HCT116 (cell line): ENCODE data around the gene CYBB.

Experiments used
- ELF1 ChIP-seq: IDR thresholded peaks from 2 replicates; pipeline ENCODE4 v1.6.1; 2012; ENCODE audit warnings: low read depth, borderline replicate concordance
- POLR2A ChIP-seq: IDR thresholded peaks from 2 replicates; pipeline ENCODE4 v1.7.0; 2011; ENCODE audit warnings: borderline replicate concordance; ENCODE audit not compliant: insufficient read depth, insufficient read length; ENCODE audit errors: extremely low read depth
- RAD21 ChIP-seq: IDR thresholded peaks from 2 replicates; pipeline ENCODE4 v1.6.1; 2012; ENCODE audit warnings: low read depth, mild to moderate bottlenecking
- SRF ChIP-seq: IDR thresholded peaks from 2 replicates; pipeline ENCODE4 v1.6.1; 2012; ENCODE audit warnings: low read depth
- TCF7L2 ChIP-seq: IDR thresholded peaks from 2 replicates; pipeline ENCODE4 v1.7.0; 2011; ENCODE audit warnings: borderline replicate concordance, inconsistent platforms; ENCODE audit not compliant: insufficient read depth, insufficient read length; ENCODE audit errors: extremely low read depth
- ZNF274 ChIP-seq: fragments of 200-500 bp; sonication (Bioruptor generic); IDR thresholded peaks from 2 replicates; pipeline ENCODE4 v1.6.1; 2014; ENCODE audit warnings: mild to moderate bottlenecking, low read depth, low read length, inconsistent platforms
- TF ChIP-seq, protein P1 (sequence below): IDR thresholded peaks from 2 replicates; pipeline ENCODE4 v1.6.1; 2012; ENCODE audit warnings: low read depth
- TF ChIP-seq, protein P2 (sequence below), 3 experiments: fragments of 200-600 bp in 1 of 3; sonication (generic) in 1 of 3; IDR thresholded peaks in 2 of 3; conservative IDR thresholded peaks in 1 of 3; 2 replicates each; pipeline ENCODE4 v1.5.1; 2012 to 2017; ENCODE audit warnings: low read depth in 2 of 3, low read length in 2 of 3, antibody characterized with exemption in 1 of 3, borderline replicate concordance in 1 of 3, control low read depth in 1 of 3, mild to moderate bottlenecking in 1 of 3, mixed read lengths in 1 of 3, mixed run types in 1 of 3, moderate library complexity in 1 of 3; ENCODE audit not compliant: insufficient read depth in 1 of 3
- TF ChIP-seq, protein P3 (sequence below): IDR thresholded peaks from 2 replicates; pipeline ENCODE4 v1.6.1; 2012

DNA sequence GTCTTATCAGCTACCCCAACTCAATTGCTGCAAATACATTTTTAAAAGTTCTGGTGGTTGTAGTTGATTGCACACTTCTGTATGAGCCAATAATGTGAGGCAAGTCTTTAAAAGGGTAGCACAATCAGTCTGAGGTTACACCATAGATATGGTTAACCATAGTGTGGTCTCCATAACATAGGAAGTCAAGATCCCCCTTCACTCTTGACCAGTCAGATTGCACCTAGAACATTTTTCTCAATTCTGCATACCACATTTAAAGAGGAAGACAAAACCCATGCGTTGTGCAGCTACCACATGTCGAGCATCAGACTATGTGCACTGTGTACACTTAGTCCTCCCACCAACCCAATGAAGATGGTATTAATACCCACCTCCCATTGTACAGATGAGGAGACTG is 26.5 kb upstream of the CYBB start:
- TF ChIP-seq ZNF274 (no peak), POLR2A (no peak), SRF (no peak), TCF7L2 (no peak), RAD21 (no peak), ELF1 (no peak)
- TF ChIP-seq, protein P1, sequence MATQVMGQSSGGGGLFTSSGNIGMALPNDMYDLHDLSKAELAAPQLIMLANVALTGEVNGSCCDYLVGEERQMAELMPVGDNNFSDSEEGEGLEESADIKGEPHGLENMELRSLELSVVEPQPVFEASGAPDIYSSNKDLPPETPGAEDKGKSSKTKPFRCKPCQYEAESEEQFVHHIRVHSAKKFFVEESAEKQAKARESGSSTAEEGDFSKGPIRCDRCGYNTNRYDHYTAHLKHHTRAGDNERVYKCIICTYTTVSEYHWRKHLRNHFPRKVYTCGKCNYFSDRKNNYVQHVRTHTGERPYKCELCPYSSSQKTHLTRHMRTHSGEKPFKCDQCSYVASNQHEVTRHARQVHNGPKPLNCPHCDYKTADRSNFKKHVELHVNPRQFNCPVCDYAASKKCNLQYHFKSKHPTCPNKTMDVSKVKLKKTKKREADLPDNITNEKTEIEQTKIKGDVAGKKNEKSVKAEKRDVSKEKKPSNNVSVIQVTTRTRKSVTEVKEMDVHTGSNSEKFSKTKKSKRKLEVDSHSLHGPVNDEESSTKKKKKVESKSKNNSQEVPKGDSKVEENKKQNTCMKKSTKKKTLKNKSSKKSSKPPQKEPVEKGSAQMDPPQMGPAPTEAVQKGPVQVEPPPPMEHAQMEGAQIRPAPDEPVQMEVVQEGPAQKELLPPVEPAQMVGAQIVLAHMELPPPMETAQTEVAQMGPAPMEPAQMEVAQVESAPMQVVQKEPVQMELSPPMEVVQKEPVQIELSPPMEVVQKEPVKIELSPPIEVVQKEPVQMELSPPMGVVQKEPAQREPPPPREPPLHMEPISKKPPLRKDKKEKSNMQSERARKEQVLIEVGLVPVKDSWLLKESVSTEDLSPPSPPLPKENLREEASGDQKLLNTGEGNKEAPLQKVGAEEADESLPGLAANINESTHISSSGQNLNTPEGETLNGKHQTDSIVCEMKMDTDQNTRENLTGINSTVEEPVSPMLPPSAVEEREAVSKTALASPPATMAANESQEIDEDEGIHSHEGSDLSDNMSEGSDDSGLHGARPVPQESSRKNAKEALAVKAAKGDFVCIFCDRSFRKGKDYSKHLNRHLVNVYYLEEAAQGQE = no peak
- TF ChIP-seq, protein P2, sequence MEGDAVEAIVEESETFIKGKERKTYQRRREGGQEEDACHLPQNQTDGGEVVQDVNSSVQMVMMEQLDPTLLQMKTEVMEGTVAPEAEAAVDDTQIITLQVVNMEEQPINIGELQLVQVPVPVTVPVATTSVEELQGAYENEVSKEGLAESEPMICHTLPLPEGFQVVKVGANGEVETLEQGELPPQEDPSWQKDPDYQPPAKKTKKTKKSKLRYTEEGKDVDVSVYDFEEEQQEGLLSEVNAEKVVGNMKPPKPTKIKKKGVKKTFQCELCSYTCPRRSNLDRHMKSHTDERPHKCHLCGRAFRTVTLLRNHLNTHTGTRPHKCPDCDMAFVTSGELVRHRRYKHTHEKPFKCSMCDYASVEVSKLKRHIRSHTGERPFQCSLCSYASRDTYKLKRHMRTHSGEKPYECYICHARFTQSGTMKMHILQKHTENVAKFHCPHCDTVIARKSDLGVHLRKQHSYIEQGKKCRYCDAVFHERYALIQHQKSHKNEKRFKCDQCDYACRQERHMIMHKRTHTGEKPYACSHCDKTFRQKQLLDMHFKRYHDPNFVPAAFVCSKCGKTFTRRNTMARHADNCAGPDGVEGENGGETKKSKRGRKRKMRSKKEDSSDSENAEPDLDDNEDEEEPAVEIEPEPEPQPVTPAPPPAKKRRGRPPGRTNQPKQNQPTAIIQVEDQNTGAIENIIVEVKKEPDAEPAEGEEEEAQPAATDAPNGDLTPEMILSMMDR (IDR thresholded peaks at IDR 0.05 in 2 of 3, conservative IDR thresholded peaks at IDR 0.05 in 1 of 3; ENCODE audit: borderline replicate concordance in 1 of 3, insufficient read depth in 1 of 3, low read depth in 2 of 3, low read length in 2 of 3) = no peak
- TF ChIP-seq, protein P3, sequence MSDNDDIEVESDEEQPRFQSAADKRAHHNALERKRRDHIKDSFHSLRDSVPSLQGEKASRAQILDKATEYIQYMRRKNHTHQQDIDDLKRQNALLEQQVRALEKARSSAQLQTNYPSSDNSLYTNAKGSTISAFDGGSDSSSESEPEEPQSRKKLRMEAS = no peak
